Stimulated activated CD8-positive, alpha-beta memory T cell treated with anti-CD3 and anti-CD28 coated beads, Interleukin-7, amount 100 ng/mL, for 48 hours (primary cell): ENCODE results near the gene DSTYK.

Experiments used
- DNase-seq, 2 donors: peaks; one replicate each; pipeline ENCODE4 v3.0.0-alpha.2; 2020; ENCODE audit warnings: low read depth in 1 of 2; ENCODE audit errors: extremely low read depth in 1 of 2

DSTYK gene

GRCh38 chr1:205211169-205211838, at the start of gene DSTYK:
Gene DSTYK, minus strand, starts transcription at chr1:205211702. Its CDS starts 167 bp downstream, at chr1:205211535.
- peak; percentile 86 to 92 for DNase-seq

- DNase-seq, result no peak
These were observed 48.5 kb upstream of the DSTYK start for GRCh38 chr1:205259998-205260397.

GRCh38 chr1:205259324-205259832, 47.9 kb upstream of the DSTYK start:
- DNase-seq, result no peak

GRCh38 chr1:205258719-205259118, 47.2 kb upstream of the DSTYK start:
- DNase-seq, result no peak

GRCh38 chr1:205258261-205258691, 46.8 kb upstream of the DSTYK start:
- no peak for DNase-seq

- DNase-seq, result no peak
These were observed 46.2 kb upstream of the DSTYK start for GRCh38 chr1:205257735-205258134.

GRCh38 chr1:205256951-205257625, 45.6 kb upstream of the DSTYK start:
- DNase-seq, result no peak

GRCh38 chr1:205255941-205256780, 44.7 kb upstream of the DSTYK start:
- DNase-seq, result peak; percentile 61 to 71

- DNase-seq, result no peak
These were observed 40.1 kb upstream of the DSTYK start for GRCh38 chr1:205251576-205251975.

GRCh38 chr1:205250699-205251098, 39.2 kb upstream of the DSTYK start:
- no peak for DNase-seq

GRCh38 chr1:205249651-205250050, 38.1 kb upstream of the DSTYK start:
- DNase-seq, result no peak

GRCh38 chr1:205248793-205249601, 37.5 kb upstream of the DSTYK start:
- DNase-seq, result no peak

- no peak for DNase-seq
These were observed 35.8 kb upstream of the DSTYK start for GRCh38 chr1:205247130-205247921.

GRCh38 chr1:205246351-205247119, 35.0 kb upstream of the DSTYK start:
- no peak for DNase-seq

GRCh38 chr1:205245096-205245495, 33.6 kb upstream of the DSTYK start:
- no peak for DNase-seq

GRCh38 chr1:205244384-205244783, 32.9 kb upstream of the DSTYK start:
- no peak for DNase-seq

- DNase-seq, result no peak
These were observed 32.1 kb upstream of the DSTYK start for GRCh38 chr1:205243350-205244191.

- no peak for DNase-seq
These were observed 30.0 kb upstream of the DSTYK start for GRCh38 chr1:205241366-205242030.
